Measurements from ENCODE around the gene ZNF677.
"Not testable (repeated sequence)": the region's sequence is repeated elsewhere in the genome, so short reads cannot be mapped to it uniquely, and the experiment has no call there.

Gene ZNF677

GRCh38 chr19:53195265-53195903 lies 59.3 kb downstream of the ZNF677 start:
- no peak overlapping the region for H3K27ac ChIP-seq
- DNase-seq (ENCODE audit: low read depth, low spot score), result peak; percentile 45

GRCh38 chr19:53193535-53194222 lies 61.0 kb downstream of the ZNF677 start:
- no peak overlapping the region for H3K27ac ChIP-seq
- DNase-seq (ENCODE audit: low read depth, low spot score), result no peak

GRCh38 chr19:53192771-53193534 lies 61.7 kb downstream of the ZNF677 start, which contains the start of gene ZNF665:
TSS of gene ZNF665 (minus strand) at chr19:53193358. CDS start at chr19:53182898, 10,460 bp downstream.
- peak within 1 kb of the TSS; percentile 38 for H3K27ac ChIP-seq
- DNase-seq (ENCODE audit: low read depth, low spot score), result peak; percentile 63

- DNase-seq (ENCODE audit: low read depth, low spot score), result no peak
- no peak overlapping the region for H3K27ac ChIP-seq
Measured at GRCh38 chr19:53190253-53190652, 64.4 kb downstream of the ZNF677 start.

- DNase-seq (ENCODE audit: low read depth, low spot score); H3K27ac ChIP-seq: not testable (repeated sequence)
Measured at GRCh38 chr19:53189691-53190198, 64.9 kb downstream of the ZNF677 start.
